SKM-1 (cell line): ENCODE measurements around the gene NPFFR1.
"Not testable (repeated sequence)": the region's sequence is repeated elsewhere in the genome, so short reads cannot be mapped to it uniquely, and the experiment has no call there.

Experiments used
- DNase-seq: peaks from one replicate; lab custom pipeline; 2025; ENCODE audit not compliant: unreplicated experiment; lab: John Stamatoyannopoulos, UW

NPFFR1 gene

GRCh38 chr10:70228491-70228890 is 55.3 kb downstream of the NPFFR1 start:
- DNase-seq = no peak

DNA sequence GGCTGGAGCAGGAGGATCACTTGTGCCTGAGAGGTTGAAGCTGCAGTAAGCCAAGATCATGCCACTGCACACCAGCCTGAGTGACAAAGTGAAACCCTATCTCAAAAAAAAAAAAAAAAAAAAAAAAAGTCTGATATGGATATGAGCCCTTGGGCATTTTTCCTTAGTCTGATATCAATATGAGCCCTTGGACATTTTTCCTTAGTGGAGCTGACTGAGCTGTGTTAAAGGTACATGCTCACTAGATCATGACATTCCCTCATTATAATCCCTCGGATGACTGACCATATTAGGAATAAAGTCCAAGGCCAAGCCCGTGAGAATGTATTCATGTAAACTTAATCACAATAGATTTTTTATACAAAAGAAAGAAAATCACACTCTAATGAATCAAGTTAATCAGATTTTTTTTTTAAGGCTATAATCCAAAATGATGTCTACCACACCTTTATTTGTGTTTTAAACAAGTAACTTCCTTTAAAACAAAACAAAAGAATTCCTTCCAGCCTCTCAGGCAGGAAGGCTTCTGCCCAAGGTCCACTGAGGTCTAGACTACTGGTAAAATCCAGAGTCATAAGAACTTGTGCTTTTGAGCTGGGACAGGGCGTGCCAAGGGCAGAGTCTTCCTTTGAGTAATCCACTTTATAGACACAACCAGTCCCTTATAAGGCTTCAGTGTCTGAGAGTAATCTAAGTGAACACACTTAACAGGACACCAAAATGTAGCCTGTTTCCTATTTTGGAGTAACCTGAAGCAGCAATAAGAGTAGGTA is 56.1 kb downstream of the NPFFR1 start:
- DNase-seq = no peak

GRCh38 chr10:70223728-70224127 is 60.1 kb downstream of the NPFFR1 start:
- DNase-seq = no peak

DNA sequence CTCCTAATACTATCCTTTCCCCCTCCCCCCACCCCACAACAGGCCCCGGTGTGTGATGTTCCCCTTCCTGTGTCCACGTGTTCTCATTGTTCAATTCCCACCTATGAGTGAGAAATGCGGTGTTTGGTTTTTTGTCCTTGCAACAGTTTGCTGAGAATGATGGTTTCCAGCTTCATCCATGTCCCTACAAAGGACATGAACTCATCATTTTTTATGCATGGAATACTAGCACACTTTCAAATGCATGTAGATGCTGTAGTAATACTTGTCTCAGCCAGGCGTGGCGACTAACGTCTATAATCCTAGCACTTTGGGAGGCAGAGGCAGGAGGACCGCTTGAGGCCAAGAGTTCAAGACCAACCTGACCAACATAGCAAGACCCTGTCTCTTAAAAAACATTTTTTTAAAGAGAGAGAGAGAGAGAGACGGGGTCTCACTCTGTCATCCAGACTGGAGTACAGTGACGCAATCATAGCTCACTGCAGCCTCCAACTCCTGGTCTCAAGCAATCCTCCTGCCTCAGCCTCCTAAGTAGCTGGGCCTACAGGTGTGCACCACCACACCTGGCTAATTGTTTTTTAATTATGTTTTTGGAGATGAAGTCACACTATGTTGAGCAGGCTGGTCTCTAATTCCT is 60.9 kb downstream of the NPFFR1 start:
- not testable (repeated sequence) for DNase-seq

GRCh38 chr10:70222340-70222794 is 61.4 kb downstream of the NPFFR1 start:
- DNase-seq = no peak

GRCh38 chr10:70221030-70221429 is 62.8 kb downstream of the NPFFR1 start:
- no peak for DNase-seq

GRCh38 chr10:70212879-70213278 is 70.9 kb downstream of the NPFFR1 start:
- DNase-seq = no peak

DNA sequence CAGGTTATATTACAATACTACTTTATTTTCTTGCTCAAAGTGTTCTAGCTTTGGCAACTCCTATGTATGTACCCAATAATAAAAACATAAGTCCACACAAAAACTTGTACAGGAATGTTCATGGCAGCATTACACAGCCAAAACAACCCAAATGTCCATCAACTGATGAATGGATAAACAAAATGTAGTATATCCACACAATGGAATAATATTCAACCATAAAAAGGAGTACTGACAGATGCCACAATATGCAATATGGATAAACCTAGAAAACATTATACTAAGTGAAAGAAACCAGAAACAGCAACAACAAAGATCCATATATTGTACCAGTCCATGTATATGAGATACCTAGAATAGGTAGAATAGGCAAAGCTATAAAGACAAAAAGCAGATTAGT is 71.5 kb downstream of the NPFFR1 start:
- DNase-seq = no peak

DNA sequence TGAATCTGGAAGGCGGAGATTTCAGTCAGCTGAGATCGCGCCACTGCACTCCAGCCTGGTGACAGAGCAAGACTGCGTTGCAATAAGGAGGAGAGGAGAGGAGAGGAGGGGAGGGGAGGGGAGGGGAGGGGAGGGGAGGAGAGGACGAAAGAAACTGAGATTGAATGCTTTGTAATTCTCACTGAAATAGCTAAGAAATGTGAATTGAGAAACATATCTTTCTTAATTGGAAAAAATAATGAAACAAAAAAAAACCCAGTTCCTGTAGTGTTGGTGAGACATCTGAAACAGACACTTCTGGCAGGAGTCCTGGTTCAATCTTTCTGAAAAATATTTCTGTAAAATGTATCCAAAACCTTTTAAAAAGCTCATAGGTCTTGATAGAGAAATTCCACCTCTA is 77.0 kb downstream of the NPFFR1 start:
- no peak for DNase-seq

GRCh38 chr10:70201105-70201504 is 82.7 kb downstream of the NPFFR1 start:
- DNase-seq = no peak

GRCh38 chr10:70198696-70199466 is 84.9 kb downstream of the NPFFR1 start:
- no peak for DNase-seq
